Neural cell (in vitro differentiated cells): ENCODE measurements around the gene SLC16A4.

Experiments
- CTCF ChIP-seq: fragments of 450-650 bp; IDR thresholded peaks from 2 replicates; pipeline ENCODE4 v1.5.1; 2014; ENCODE audit warnings: antibody characterized with exemption, mild to moderate bottlenecking, moderate library complexity; ENCODE audit not compliant: poor library complexity, severe bottlenecking
- EP300 ChIP-seq: fragments of 450-650 bp; conservative IDR thresholded peaks from 2 replicates; pipeline ENCODE4 v1.6.1; 2014; ENCODE audit warnings: antibody characterized with exemption, mild to moderate bottlenecking, moderate library complexity; ENCODE audit not compliant: poor library complexity, severe bottlenecking
- EZH2 ChIP-seq: fragments of 200-600, 300-800 bp; shearing (Covaris generic), sonication (generic); IDR thresholded peaks from 2 replicates; pipeline ENCODE4 v1.6.1; 2014; ENCODE audit warnings: antibody characterized with exemption, low read length, borderline replicate concordance, mild to moderate bottlenecking; ENCODE audit not compliant: insufficient read depth, poor library complexity, severe bottlenecking
- MXI1 ChIP-seq: fragments of 450-650 bp; conservative IDR thresholded peaks from 2 replicates; pipeline ENCODE4 v1.6.1; 2014; ENCODE audit warnings: antibody characterized with exemption, mild to moderate bottlenecking; ENCODE audit not compliant: poor library complexity, severe bottlenecking
- POLR2AphosphoS5 ChIP-seq: IDR thresholded peaks from 2 replicates; pipeline ENCODE4 v1.6.1; 2012
- RAD21 ChIP-seq: fragments of 450-650 bp; conservative IDR thresholded peaks from 2 replicates; pipeline ENCODE4 v1.6.1; 2014; ENCODE audit warnings: antibody characterized with exemption, mild to moderate bottlenecking, moderate library complexity
- REST ChIP-seq: IDR thresholded peaks from 2 replicates; pipeline ENCODE4 v1.6.1; 2012; ENCODE audit warnings: borderline replicate concordance
- SMC3 ChIP-seq: fragments of 450-650 bp; conservative IDR thresholded peaks from 2 replicates; pipeline ENCODE4 v1.6.1; 2014; ENCODE audit warnings: antibody characterized with exemption, mild to moderate bottlenecking, moderate library complexity; ENCODE audit not compliant: poor library complexity
- TAF1 ChIP-seq: IDR thresholded peaks from 2 replicates; pipeline ENCODE4 v1.6.1; 2012; ENCODE audit warnings: low read depth

- TF ChIP-seq CTCF (no peak), EP300 (no peak), POLR2AphosphoS5 (no peak), EZH2 (no peak), MXI1 (no peak), REST (no peak), TAF1 (no peak), RAD21 (no peak), SMC3 (no peak)
Observed at GRCh38 chr1:110356379-110356778, 34.4 kb downstream of the SLC16A4 start.
